ENCODE results near the gene FGD4.
A peak's percentile ranks its signal among the peaks of the same experiment; 100 is the strongest.

Gene FGD4

DNA sequence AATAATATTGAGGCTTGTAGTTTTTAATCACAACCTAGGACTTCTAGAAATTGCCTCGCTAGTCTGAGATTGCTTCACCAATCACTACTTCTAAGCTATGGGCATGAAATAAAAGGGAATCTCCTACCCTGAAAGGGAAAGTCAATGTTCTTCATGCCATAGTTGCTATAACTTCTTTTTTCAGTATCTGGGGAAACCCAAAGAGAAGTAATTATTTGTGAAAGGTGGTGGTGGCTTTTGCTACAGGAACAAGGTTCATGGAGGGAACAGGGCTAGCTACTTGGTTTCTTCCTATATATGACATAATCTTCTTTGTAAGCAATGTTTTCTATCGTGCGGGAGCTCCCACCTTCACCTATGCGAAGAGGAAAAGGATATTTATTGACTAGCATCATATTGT lies 218.2 kb downstream of the FGD4 start:
- DNase-seq: no peak

DNA sequence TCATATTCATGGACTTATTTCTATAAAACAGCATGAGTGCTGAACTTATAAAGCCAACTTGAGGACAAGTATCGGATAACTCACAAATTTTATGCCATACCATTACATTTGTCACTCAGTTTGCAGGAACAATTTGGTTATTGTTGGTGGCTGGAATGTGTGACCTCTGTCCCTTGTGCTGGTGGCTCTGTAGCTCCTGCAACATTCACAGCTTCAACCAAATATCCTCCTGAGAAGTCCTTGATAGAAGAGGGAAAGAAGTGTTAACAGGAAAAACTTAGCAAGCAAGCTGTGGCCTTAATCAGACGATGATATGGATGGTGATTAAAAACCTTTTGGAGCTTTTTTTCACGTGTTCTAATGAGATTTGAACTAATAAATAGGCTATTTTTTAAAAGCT lies 218.8 kb downstream of the FGD4 start:
- DNase-seq: no peak

DNA sequence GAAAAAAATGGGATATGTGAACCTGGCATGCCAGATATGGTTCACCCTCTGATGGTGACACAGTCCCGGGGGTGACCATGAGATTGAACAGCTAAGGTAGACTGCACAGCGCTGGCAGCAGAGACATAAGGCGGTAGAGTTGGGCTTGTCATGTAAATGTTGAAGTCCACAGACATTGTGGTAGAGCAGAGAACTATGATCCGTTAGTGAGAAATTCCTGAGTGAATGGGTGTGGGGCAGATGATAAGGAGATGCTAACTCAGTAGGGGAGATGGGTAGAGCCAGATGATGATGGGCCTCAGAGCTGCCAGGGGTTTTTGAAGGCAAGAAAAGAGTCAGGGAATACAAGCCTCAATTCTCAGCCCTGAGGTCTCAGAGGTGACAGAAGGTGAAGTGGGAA lies 228.6 kb downstream of the FGD4 start:
- no peak for DNase-seq

DNA sequence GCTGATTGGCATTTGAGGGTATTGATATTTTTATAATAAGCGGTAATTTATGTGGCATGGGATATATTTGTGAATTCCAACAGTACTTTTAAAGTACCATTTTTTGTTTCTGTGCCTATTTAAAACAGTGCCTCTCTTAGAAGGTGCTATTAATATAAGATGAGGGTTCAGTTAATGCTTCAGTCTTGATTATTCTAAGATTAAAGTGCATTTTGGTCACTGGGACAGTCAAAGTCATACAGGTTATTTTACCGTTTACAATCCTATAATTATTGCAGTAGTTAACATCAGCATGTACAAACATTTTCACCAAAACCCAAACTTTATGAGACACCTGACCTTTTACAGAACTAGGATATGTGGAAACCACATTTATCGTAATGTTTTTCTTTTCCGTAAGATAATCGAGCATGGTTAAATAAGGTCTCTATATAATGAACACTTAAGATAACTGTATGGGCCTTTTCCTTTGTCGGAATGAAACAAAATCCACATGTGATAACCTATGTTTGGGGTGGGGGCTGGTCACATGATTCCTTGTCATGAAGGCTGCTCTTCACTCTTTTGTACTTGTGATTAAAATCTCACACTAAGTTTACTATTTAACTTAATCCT lies 242.0 kb downstream of the FGD4 start:
- DNase-seq: no peak

DNA sequence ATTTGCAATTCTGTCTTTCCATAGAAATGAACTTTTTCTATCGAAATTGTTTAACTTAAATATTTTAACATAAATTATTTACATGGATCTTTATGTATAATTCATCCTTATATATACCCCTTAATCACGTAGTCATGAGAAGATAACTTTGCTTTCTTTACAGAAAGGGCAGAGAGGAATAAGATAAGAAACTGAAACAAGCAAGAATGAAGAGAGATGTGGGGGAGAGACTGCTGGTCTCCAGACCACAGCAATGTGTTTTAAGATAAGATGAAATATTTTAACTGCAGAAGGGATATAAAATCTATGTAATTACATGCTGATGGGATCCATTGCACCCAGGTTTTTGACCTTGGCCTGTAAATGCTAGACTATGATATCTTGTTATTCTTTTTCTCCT lies 245.1 kb downstream of the FGD4 start:
- no peak for DNase-seq

DNA sequence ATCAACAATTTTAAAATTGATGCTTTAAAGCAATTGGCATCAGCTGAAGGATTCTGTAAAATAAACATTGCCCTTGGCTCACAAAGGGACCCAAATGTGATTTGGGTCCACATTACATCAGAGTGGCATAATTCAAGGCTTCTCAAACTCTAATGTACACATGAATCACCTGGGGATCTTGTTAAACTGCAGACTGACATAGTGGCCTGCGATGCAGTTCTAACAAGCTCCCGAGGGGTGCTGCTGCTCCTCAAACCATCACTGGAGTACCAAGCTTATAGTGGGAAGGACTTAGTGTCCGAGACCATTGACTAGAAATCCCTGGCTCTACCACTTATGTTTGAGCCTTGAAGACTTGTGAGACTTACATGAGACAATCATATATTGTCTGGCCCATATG lies 247.9 kb downstream of the FGD4 start:
- no peak for DNase-seq

DNA sequence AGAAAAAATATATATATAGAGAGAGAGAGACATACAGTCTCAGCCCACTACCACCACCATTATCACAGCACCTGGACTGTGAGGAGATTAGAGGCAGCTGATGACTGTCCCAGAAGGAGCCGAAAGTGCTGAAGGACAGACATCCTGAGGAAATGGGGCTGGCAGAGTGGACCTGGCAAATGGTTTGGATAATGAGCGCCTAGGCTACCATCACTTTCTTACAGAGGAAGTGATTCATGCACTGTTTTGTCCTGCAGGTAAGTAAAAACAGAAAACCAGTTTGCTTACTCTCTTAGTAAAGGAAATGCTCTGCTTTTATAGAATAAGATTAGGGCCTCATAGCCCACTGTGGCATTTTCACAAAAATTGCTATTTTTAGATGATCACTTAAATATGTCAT lies 251.2 kb downstream of the FGD4 start:
- DNase-seq: no peak

DNA sequence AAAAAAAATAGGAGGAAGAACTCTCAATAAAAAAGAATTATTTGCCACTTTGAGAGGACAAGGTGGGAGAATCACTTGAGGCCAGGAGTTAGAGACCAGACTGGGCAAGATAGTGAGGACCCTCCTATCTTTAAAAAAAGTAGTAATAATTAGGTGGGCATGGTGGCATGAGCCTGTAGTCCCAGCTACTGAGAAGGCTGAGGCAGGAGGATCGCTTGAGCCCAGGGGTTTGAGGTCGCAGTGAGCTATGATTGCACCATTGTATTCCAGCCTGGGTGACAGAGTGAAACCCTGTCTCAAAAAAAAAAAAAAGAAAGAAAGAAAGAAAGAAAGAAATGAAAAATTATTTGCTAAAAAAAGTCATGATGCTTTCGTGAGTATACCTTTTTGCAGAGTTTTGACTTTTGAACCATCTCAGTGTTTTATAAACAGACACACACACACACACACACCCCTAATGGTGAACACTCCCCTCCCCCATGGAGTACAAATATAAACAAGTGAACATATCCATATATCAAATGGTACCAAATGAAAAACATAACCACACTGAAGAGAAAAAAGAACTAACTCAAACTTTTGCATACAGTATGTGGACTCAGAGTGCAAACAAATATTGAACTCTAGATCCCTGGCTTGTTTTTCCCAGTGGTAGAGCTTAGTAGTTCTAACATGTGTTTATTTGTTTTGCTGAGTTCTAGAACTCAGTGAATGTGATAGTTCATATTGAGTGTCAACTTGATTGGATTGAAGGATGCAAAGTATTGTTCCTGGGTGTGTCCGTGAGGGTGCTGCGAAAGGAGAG lies 252.0 kb downstream of the FGD4 start:
- DNase-seq: no peak

DNA sequence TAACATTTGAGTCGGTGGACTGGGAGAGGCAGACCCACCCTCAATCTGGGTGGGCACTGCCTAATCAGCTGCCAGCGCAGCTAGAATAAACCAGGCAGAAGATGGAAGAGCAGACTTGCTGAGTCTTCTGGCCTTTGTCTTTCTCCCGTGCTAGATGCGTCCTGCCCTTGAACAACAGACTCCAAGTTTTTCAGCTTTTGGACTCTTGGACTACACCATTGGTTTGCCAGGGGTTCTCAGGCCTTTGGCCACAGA lies 252.5 kb downstream of the FGD4 start:
- no peak for DNase-seq

DNA sequence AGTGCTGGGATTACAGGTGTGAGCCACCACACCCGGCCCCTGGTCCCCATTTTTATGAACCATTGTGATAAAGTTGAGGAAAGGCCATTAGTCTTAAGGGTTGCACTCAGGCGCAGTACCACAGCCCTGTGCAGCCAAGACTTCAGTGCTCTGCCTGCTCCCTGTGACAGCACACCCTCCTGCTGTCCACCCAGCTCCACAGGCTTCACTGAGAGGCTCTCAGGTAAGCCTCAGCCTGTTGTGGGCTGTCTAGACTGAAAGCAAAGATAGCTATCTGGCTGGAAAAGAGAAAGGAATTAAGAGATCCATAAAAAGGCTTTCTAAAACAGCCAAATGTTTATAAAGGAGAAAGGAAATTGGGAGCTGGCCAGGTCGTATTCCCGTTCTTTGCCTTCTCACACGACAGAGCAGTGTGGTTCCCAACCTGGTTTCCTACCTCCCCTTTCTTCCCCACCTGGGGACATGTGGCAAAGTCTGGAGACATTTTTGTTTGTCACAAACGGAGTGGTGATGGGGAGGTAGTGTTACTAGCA lies 260.6 kb downstream of the FGD4 start:
- no peak for DNase-seq

DNA sequence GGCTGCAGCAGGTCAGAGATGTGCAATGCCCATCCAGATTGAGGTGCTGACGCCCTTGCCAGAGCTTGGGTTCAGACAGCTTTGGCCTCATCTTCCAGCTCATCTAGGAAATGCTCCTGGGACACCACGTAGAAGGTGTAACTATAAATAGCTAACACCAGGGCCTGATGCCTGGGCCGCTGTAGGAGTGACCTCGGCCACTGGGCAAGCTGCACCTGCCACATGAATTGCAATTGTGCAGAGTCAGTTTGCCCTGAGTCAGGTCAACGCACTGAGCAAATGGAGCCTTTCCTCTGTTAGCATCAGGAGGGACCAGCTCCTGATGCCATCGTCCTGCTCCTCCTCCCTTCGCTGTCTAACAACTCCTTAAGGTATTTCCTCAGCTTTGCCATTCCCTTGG lies 262.3 kb downstream of the FGD4 start:
- DNase-seq: no peak

DNA sequence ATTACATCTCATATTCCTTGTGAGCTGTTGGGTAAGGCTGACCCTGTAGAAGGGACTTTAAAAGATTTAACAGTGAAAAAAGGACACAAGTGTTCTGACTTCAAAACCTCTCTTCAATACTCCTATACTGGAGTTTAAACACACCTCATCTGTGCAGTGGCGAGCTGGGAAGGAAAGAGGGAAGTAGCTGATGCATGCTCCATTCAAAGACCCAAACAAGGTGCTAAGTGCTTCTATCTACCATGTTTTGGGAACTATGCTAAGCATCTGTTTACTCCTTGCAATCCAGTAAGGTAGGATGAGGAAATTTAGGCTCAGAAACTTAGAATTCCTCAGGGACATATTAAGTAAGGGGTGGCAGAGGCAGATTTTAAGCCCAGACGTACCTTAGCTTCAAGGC lies 263.3 kb downstream of the FGD4 start:
- no peak for DNase-seq

DNA sequence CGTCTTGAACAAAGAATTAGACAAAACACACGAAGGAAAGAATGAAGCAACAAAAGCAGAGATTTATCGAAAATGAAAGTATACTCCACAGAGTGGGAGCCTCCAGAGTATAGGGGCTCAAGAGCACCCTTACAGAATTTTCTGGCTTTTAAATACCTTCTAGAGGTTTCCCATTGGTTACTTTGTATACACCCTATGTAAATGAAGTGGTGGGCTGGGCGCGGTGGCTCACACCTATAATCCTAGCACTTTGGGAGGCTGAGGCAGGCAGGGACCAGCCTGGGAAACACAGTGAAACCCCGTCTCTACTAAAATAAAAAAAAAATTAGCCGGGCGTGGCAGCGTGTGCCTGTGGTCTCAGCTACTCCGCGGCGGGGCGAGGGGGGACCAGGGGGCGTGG lies 266.7 kb downstream of the FGD4 start:
- no peak for DNase-seq

DNA sequence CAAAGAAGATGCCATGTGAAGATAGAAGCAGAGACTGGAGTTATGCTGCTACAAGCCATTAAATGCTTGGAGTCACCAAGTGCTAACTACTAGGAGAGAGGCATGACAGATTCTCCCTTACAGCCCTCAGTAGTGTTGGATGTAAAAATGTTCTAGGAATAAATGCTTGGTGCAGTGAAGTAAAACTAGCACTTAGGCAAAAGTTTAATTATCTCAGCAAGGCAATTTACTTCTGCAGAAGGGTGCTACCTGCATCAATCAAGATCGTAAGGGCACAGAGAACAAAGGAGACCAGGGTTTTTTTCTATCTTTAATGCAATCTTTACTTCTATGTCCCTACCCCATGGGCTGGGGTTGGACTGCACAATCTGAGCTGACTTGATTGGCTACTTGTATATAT lies 270.2 kb downstream of the FGD4 start:
- DNase-seq: no peak

DNA sequence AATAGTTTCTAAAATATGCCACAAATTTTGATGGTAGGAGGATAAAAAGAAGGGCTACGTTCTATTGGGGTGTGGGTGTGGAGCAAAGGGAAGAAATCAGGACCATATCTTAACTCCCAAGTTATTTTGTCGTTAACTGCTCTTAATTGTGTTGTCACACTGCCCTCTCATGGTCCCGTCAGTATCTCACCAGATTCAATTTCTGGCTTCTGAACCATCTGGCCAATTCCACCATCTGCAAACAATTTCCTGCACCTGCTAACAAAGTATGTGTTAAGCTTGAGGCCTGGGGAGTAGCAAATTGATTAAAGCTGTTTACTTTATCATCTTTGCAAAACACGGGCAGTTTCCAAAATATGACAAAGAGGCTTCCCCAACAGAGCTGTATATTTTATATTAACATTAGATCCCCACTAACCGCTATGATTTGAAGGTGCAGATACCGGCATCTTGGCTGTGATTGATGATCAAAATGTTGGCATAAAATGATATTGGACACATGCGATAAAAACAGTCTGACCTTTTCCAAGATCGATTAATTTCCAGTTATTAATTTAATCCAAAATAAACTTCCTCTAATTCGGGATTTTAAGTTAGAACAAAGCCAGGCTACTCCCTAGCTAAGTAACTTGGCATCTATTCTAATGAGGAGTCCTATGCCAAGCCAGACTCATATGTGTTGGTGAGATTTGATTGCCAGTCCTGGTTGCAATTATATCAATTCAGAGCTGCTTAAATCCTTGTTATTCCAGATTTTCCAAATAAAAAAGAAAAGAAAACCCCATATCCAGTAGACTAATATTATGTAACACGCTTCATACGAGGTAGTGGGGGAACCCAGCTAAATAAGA lies 272.8 kb downstream of the FGD4 start:
- no peak for DNase-seq

DNA sequence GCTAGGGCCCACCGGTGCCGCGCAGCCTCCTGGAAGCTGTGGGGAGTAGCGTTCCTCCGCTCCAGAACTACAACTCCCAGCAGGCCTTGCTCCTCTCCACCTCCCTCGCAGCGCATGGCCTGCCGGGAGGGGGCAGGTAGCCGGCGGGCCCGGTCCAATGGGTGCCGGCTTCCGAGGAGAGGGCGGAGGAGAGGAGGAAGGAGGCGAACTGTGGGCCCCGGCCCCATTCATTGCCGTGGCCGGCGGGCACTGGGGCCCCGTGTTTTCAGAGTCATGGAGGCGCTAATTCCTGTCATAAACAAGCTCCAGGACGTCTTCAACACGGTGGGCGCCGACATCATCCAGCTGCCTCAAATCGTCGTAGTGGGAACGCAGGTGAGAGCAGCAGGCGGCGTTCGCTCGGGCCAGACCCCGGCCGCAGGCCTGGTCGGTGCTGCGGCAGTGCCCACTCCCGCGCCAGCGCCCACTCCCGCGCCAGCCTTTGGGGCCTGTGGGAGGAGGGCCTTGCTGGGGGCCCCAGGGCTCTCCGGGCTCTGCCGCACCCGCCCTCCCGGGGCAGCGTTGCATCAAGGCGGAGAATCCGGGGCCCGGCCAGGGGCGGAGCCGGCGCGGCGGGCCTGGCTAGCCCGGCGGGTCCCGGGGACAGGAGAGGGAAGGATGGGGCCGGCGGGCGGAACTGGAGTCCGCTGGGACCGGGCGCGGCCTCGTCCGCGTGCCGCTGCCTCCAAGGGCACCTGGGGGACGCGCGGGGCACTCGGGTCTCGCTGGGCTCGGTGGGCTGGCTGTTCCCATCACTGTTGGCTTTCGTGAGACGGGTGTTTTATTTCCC lies 279.9 kb downstream of the FGD4 start, which contains the start of gene DNM1L:
TSS of gene DNM1L (plus strand) at position 211 of the 829 bp plus-strand sequence. CDS start at position 274, 63 bp downstream.
- peak; percentile 90 for DNase-seq

DNA sequence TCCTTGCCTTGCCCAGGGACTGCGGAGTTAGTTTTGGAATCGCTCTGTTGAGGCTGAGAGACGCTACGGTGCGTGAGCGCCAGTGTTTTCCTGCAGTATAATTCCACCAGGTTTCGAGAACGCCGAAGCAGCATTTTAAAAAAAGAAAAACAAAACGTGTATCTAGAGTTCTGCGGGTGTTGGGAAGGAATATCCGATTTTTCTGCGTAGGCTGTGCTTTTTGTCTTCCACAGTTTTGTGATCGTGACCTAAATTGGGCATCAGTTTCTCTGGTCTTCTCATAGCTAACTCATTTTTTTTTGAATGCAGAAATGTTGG lies 280.5 kb downstream of the FGD4 start:
- no peak for DNase-seq

DNA sequence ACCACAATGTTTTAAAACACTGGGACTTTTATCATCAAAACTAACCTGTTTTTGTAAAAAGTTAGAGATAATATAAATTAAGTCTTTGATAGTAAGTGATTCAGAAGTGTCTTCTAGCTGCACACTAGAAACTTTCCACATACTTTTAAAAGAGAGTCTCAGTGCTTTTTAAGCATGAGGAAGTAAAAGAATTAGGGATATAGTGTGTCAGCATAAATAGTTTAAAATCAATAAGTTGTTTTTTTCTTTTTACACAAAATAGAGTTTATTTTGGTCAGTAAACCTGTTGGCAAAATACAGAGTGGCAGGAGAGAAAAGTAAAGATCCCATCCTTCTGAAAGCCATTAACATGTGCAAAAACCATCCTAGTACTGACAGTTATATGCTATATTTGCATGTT lies 281.4 kb downstream of the FGD4 start:
- DNase-seq: no peak

DNA sequence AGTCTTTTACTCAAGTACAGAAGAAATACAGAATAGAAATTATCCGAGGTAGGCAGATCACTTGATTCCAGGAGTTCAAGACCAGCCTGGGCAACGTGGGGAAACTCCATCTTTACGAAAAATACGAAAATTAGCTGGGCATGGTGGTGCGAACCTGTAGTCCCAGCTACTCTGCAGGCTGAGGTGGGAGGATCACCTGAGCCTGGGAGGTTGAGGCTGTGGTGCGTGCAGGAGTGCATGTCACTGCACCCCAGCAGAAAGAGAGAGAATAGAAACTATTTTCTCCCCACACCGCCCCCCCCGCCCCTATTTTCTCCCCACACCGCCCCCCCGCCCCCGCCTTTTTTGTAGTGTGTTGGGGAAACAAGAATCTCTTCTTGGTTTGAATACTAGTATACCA lies 281.9 kb downstream of the FGD4 start:
- no peak for DNase-seq

DNA sequence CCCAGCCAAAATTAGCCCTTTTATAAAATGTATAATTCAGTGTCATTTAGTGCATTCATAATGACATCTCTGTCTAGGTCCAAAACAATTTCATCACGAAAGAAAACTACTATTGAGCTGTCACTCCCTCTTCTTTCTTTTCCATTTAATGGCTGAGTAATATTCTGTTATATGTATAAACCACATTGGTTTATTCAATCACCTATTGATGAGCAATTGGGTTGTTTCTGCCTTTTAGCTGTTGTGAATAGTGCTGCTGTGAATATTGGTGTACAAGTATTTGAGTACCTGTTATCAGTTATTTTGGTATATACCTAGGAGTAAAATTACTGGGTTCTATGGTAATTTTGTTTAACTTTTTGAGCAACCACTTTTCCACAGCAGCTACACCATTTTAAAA lies 287.0 kb downstream of the FGD4 start:
- no peak for DNase-seq

DNA sequence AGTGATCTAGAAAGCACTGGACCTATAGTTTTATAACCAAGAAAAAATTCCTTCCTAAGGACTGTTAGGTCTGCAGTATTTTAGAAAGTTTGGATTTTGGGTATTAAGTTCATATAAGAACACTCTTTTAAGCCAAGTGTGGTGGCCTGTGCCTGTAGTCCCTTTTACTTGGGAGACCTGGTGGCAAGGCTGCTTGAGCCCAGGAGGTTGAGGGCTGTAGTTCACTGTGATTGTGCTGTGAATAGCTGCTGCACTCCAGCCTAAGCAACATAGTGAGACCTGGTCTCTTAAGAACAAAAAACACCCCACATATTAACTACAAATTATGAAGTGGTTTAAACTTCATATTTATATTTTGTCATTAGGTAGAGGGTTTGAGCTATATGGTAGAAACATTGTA lies 289.4 kb downstream of the FGD4 start:
- no peak for DNase-seq

DNA sequence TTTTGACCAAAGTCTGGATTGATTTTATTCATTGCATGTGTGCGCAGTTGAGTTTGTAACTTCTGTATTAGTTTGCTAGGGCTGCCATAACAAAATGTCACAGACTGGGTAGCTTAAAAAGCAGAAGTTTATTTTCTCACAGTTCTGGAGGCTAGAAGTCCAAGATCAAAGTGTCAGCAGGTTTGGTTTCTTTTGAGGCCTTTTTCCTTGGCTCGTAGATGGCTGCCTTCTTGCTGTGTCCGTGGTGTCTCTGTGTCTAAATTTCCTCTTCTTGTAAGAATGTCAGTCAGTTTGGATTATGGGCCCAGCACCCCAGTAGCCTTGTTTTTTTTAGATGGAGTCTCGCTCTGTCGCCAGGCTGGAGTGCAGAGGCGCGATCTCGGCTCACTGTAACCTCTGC lies 291.6 kb downstream of the FGD4 start:
- DNase-seq: no peak

DNA sequence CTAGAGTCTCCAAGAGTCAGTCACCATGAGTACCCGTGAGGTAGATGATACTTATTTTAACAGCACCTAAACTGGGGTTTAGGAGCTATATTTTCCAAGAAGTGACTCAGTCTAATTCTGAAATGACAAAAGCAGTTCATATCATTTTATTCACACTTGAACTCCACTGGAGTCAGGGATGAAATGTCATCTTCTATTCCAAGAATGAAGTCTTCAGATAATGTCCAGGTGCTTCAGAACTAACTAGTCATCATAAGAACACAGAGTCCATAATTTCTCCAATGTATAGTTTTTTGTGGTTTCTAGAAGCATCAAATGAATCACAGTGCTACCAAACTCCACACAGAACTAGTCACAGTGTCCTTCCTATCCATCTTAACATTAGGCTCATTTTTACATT lies 293.0 kb downstream of the FGD4 start:
- DNase-seq: no peak
